GM23338 (cell line): Measurements from ENCODE around the gene GIPC2. TPM values are rescaled to one million over a fixed set of nuclear protein-coding genes. Genes with fewer than 3 reads are reported as not detected.

Source experiments
- ATAC-seq: fragments of 200-7000 bp; cut with Tn5 transposase; 3 replicates; pipeline ENCODE4 v1.9.1; 2020
- DNase-seq: peaks from one replicate; pipeline ENCODE4 v3.0.0-alpha.2; 2015; ENCODE audit warnings: low spot score
- H2AFZ ChIP-seq: fragments of 200-600 bp; sonication (generic); 2 replicates; pipeline ENCODE4 v1.8.0; 2016; ENCODE audit warnings: antibody characterized with exemption, mild to moderate bottlenecking, moderate library complexity
- H3F3A ChIP-seq: fragments of 200-600 bp; sonication (generic); replicated peaks from 2 replicates; pipeline ENCODE4 v1.8.0; 2017; ENCODE audit warnings: antibody characterized with exemption, mixed run types, low read depth
- H3K27ac ChIP-seq: fragments of 200-600 bp; sonication (generic); 2 replicates; pipeline ENCODE4 v1.6.1; 2016; ENCODE audit warnings: low read depth
- H3K27me3 ChIP-seq: fragments of 200-600 bp; sonication (generic); 2 replicates; pipeline ENCODE4 v1.8.0; 2016; ENCODE audit warnings: mild to moderate bottlenecking, mixed run types, moderate library complexity; ENCODE audit not compliant: insufficient read depth
- H3K36me3 ChIP-seq: fragments of 200-600 bp; sonication (generic); 2 replicates; pipeline ENCODE4 v1.8.0; 2016; ENCODE audit warnings: mild to moderate bottlenecking; ENCODE audit not compliant: insufficient read depth
- H3K4me1 ChIP-seq: fragments of 200-600 bp; sonication (generic); 2 replicates; pipeline ENCODE4 v1.8.0; 2016; ENCODE audit warnings: mild to moderate bottlenecking, moderate library complexity; ENCODE audit not compliant: insufficient read depth
- H3K4me2 ChIP-seq: fragments of 200-600 bp; sonication (generic); 2 replicates; pipeline ENCODE4 v1.7.1; 2017; ENCODE audit warnings: mixed run types
- H3K4me3 ChIP-seq: fragments of 200-600 bp; sonication (generic); 2 replicates; pipeline ENCODE4 v1.6.1; 2016; ENCODE audit warnings: mixed run types
- H3K79me2 ChIP-seq: fragments of 200-600 bp; sonication (generic); replicated peaks from 2 replicates; pipeline ENCODE4 v1.8.0; 2017; ENCODE audit warnings: mild to moderate bottlenecking; ENCODE audit not compliant: insufficient read depth
- H3K9me2 ChIP-seq: fragments of 200-600 bp; sonication (generic); 2 replicates; pipeline ENCODE4 v1.8.0; 2017; ENCODE audit not compliant: insufficient read depth
- H4K20me1 ChIP-seq: fragments of 200-600 bp; sonication (generic); replicated peaks from 2 replicates; pipeline ENCODE4 v1.8.0; 2017; ENCODE audit warnings: mild to moderate bottlenecking; ENCODE audit not compliant: insufficient read depth
- H3K27ac Mint-ChIP-seq: 2 replicates; pipeline ENCODE4 v1.8.0; 2020; ENCODE audit warnings: inconsistent platforms, mild to moderate bottlenecking, moderate library complexity, mixed read lengths
- H3K27me3 Mint-ChIP-seq: 3 replicates; pipeline ENCODE4 v1.8.0; 2022; ENCODE audit warnings: low read depth, mild to moderate bottlenecking, moderate library complexity, mixed read lengths, inconsistent platforms; ENCODE audit not compliant: insufficient read depth, poor library complexity
- H3K36me3 Mint-ChIP-seq: 3 replicates; pipeline ENCODE4 v1.8.0; 2021; ENCODE audit warnings: low read depth, mild to moderate bottlenecking, inconsistent platforms, moderate library complexity, mixed read lengths
- H3K4me1 Mint-ChIP-seq: 3 replicates; pipeline ENCODE4 v1.8.0; 2020; ENCODE audit warnings: mild to moderate bottlenecking, inconsistent platforms, mixed read lengths
- H3K4me3 Mint-ChIP-seq: 3 replicates; pipeline ENCODE4 v1.8.0; 2021; ENCODE audit warnings: moderate library complexity, mild to moderate bottlenecking, inconsistent platforms, mixed read lengths
- H3K9me3 Mint-ChIP-seq: 3 replicates; pipeline ENCODE4 v1.8.0; 2020; ENCODE audit warnings: moderate library complexity, mild to moderate bottlenecking, inconsistent platforms, mixed read lengths
- CREB1 ChIP-seq: fragments of 250-450 bp; sonication (Bioruptor Pico); IDR thresholded peaks from 2 replicates; pipeline ENCODE4 v1.5.0; 2020; ENCODE audit warnings: low read depth, mild to moderate bottlenecking, moderate library complexity
- NANOG ChIP-seq: IDR thresholded peaks from 2 replicates; pipeline ENCODE4 v1.6.1; 2016; ENCODE audit warnings: antibody characterized with exemption, borderline replicate concordance
- REST ChIP-seq: IDR thresholded peaks from one replicate; pipeline ENCODE4 v1.6.1; 2018; ENCODE audit warnings: antibody characterized with exemption; ENCODE audit not compliant: unreplicated experiment
- ZNF114 ChIP-seq: fragments of 250-450 bp; sonication (Bioruptor Pico); IDR thresholded peaks from 2 replicates; pipeline ENCODE4 v1.5.0; 2020; ENCODE audit warnings: mild to moderate bottlenecking, moderate library complexity
- polyA plus RNA-seq: library from polyadenylated mRNA; unstranded; fragments of >200 nt; fragmentation: Nextera tagmentation; extraction: Ambion mirVana; gene quantifications from 2 replicates; pipeline ENCODE4 v1.2.1, GENCODE V29; 2016
- total RNA-seq: library from RNA; depleted of rRNA; stranded (reverse); fragments of >200 nt; shearing (Covaris generic); gene quantifications from 2 replicates; pipeline ENCODE4 v1.2.3, GENCODE V29; 2014
- TF ChIP-seq, protein P1 (sequence below): fragments of 250-450 bp; sonication (Bioruptor Pico); IDR thresholded peaks from 2 replicates; pipeline ENCODE4 v1.5.0; 2020; ENCODE audit warnings: mild to moderate bottlenecking, moderate library complexity

The GIPC2 gene
- total and polyA plus RNA-seq, 2 experiments from 2014 or later = 1.2 to 1.5 TPM

- Mint-ChIP-seq H3K36me3 (no peaks in the 10 kb centered on the region), H3K27me3 (no peaks in the 10 kb centered on the region), H3K27ac (no peak overlapping the region), H3K4me1 (peaks cover 12% of the 10 kb centered on the region), H3K9me3 (peaks cover 3% of the 10 kb centered on the region; the same call in 1 of the 3 replicates), H3K4me3 (no peak overlapping the region)
- no peak for TF ChIP-seq NANOG
- TF ChIP-seq CREB1 = no peak
- TF ChIP-seq ZNF114 = no peak
- TF ChIP-seq, protein P1, sequence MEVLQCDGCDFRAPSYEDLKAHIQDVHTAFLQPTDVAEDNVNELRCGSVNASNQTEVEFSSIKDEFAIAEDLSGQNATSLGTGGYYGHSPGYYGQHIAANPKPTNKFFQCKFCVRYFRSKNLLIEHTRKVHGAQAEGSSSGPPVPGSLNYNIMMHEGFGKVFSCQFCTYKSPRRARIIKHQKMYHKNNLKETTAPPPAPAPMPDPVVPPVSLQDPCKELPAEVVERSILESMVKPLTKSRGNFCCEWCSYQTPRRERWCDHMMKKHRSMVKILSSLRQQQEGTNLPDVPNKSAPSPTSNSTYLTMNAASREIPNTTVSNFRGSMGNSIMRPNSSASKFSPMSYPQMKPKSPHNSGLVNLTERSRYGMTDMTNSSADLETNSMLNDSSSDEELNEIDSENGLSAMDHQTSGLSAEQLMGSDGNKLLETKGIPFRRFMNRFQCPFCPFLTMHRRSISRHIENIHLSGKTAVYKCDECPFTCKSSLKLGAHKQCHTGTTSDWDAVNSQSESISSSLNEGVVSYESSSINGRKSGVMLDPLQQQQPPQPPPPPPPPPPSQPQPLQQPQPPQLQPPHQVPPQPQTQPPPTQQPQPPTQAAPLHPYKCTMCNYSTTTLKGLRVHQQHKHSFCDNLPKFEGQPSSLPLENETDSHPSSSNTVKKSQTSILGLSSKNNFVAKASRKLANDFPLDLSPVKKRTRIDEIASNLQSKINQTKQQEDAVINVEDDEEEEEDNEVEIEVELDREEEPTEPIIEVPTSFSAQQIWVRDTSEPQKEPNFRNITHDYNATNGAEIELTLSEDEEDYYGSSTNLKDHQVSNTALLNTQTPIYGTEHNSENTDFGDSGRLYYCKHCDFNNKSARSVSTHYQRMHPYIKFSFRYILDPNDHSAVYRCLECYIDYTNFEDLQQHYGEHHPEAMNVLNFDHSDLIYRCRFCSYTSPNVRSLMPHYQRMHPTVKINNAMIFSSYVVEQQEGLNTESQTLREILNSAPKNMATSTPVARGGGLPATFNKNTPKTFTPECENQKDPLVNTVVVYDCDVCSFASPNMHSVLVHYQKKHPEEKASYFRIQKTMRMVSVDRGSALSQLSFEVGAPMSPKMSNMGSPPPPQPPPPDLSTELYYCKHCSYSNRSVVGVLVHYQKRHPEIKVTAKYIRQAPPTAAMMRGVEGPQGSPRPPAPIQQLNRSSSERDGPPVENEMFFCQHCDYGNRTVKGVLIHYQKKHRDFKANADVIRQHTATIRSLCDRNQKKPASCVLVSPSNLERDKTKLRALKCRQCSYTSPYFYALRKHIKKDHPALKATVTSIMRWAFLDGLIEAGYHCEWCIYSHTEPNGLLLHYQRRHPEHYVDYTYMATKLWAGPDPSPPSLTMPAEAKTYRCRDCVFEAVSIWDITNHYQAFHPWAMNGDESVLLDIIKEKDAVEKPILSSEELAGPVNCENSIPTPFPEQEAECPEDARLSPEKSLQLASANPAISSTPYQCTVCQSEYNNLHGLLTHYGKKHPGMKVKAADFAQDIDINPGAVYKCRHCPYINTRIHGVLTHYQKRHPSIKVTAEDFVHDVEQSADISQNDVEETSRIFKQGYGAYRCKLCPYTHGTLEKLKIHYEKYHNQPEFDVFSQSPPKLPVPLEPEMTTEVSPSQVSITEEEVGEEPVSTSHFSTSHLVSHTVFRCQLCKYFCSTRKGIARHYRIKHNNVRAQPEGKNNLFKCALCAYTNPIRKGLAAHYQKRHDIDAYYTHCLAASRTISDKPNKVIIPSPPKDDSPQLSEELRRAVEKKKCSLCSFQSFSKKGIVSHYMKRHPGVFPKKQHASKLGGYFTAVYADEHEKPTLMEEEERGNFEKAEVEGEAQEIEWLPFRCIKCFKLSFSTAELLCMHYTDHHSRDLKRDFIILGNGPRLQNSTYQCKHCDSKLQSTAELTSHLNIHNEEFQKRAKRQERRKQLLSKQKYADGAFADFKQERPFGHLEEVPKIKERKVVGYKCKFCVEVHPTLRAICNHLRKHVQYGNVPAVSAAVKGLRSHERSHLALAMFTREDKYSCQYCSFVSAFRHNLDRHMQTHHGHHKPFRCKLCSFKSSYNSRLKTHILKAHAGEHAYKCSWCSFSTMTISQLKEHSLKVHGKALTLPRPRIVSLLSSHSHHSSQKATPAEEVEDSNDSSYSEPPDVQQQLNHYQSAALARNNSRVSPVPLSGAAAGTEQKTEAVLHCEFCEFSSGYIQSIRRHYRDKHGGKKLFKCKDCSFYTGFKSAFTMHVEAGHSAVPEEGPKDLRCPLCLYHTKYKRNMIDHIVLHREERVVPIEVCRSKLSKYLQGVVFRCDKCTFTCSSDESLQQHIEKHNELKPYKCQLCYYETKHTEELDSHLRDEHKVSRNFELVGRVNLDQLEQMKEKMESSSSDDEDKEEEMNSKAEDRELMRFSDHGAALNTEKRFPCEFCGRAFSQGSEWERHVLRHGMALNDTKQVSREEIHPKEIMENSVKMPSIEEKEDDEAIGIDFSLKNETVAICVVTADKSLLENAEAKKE (CRISPR knock-in tag) = no peak
- TF ChIP-seq REST = no peak
- Histone ChIP-seq H3F3A (no peaks in the 10 kb centered on the region), H3K27ac (no peak overlapping the region), H3K79me2 (no peaks in the 10 kb centered on the region), H3K9me2 (no peaks in the 10 kb centered on the region), H3K4me2 (no peak overlapping the region), H3K4me1 (peaks cover 5% of the 10 kb centered on the region; the same call in 1 of the 2 replicates), H3K27me3 (no peaks in the 10 kb centered on the region), H3K36me3 (no peaks in the 10 kb centered on the region), H4K20me1 (no peaks in the 10 kb centered on the region), H3K4me3 (no peak overlapping the region), H2AFZ (no peak overlapping the region)
- no peak for ATAC-seq
- no peak for DNase-seq
Observed at GRCh38 chr1:78075621-78076020, 29.9 kb downstream of the GIPC2 start.
